NCI-H187 (cell line): ENCODE results near the gene ABCC2.
"Not testable (repeated sequence)": the region's sequence is repeated elsewhere in the genome, so short reads cannot be mapped to it uniquely, and the experiment has no call there.

ENCODE experiments used
- DNase-seq, 2 experiments: peaks; one replicate each; lab custom pipeline; 2025; lab: John Stamatoyannopoulos, UW

ABCC2 gene

GRCh38 chr10:99854860-99855259 is 72.4 kb downstream of the ABCC2 start:
- no peak for DNase-seq

- no peak for DNase-seq
Observed at GRCh38 chr10:99855479-99856071, 73.1 kb downstream of the ABCC2 start.

- DNase-seq: no peak
Observed at GRCh38 chr10:99858849-99859248, 76.4 kb downstream of the ABCC2 start.

GRCh38 chr10:99859585-99859984 is 77.1 kb downstream of the ABCC2 start:
- no peak for DNase-seq

- DNase-seq: no peak
Observed at GRCh38 chr10:99860466-99860865, 78.0 kb downstream of the ABCC2 start.

- not testable (repeated sequence) for DNase-seq
Observed at GRCh38 chr10:99863535-99864240, 81.2 kb downstream of the ABCC2 start.

GRCh38 chr10:99867250-99867649 is 84.8 kb downstream of the ABCC2 start:
- not testable (repeated sequence) for DNase-seq

- no peak for DNase-seq
Observed at GRCh38 chr10:99869581-99870122, 87.2 kb downstream of the ABCC2 start.

GRCh38 chr10:99870123-99870730 is 87.8 kb downstream of the ABCC2 start:
- DNase-seq: no peak

GRCh38 chr10:99872367-99873162 is 90.1 kb downstream of the ABCC2 start:
- no peak for DNase-seq

- DNase-seq: no peak
Observed at GRCh38 chr10:99873846-99874245, 91.4 kb downstream of the ABCC2 start.

GRCh38 chr10:99874341-99875085 is 92.1 kb downstream of the ABCC2 start:
- DNase-seq: no peak

GRCh38 chr10:99875473-99875872 is 93.0 kb downstream of the ABCC2 start:
- no peak for DNase-seq

- DNase-seq: no peak
Observed at GRCh38 chr10:99880080-99880835, 97.8 kb downstream of the ABCC2 start.

- no peak for DNase-seq
Observed at GRCh38 chr10:99881371-99881770, 98.9 kb downstream of the ABCC2 start.

GRCh38 chr10:99883523-99883922 is 101.1 kb downstream of the ABCC2 start:
- no peak for DNase-seq

- no peak for DNase-seq
Observed at GRCh38 chr10:99888622-99889021, 106.2 kb downstream of the ABCC2 start.

GRCh38 chr10:99894613-99895012 is 112.2 kb downstream of the ABCC2 start:
- DNase-seq: no peak

GRCh38 chr10:99895066-99895465 is 112.6 kb downstream of the ABCC2 start:
- DNase-seq: not testable (repeated sequence)

GRCh38 chr10:99895867-99896266 is 113.4 kb downstream of the ABCC2 start:
- DNase-seq: no peak
